ENCODE results near the gene SLC22A13. TPM values are rescaled to one million over a fixed set of nuclear protein-coding genes. Genes with fewer than 3 reads are reported as not detected.

SLC22A13 gene
- polyA plus RNA-seq, 1 donor (not counting 4 experiments of a cell fraction or from before 2014, with no cell fraction given): 0.25 TPM

- Histone ChIP-seq H3K79me2 (ENCODE audit: control insufficient read depth, insufficient read depth, low read length) (peaks cover 50% of the 10 kb centered on the region), H3K9ac (ENCODE audit: control insufficient read depth, extremely low read depth, insufficient read depth, low read length) (no peak overlapping the region), H4K20me1 (ENCODE audit: control insufficient read depth, extremely low read depth, insufficient read depth, low read length) (no peaks in the 10 kb centered on the region), H3K9me3 (ENCODE audit: control insufficient read depth, low read depth, low read length) (no peaks in the 10 kb centered on the region), H3K27me3 (ENCODE audit: control insufficient read depth, extremely low read depth, insufficient read depth, low read length) (no peaks in the 10 kb centered on the region), H3K4me3 (ENCODE audit: control insufficient read depth in 2 of 3, extremely low read depth in 1 of 3, insufficient read depth in 2 of 3, low read depth in 1 of 3, low read length in 3 of 3) (no peak overlapping the region), H2AFZ (ENCODE audit: control insufficient read depth, low read length) (no peak overlapping the region), H3K4me2 (ENCODE audit: control insufficient read depth, extremely low read depth, insufficient read depth, low read depth, low read length) (no peak overlapping the region), H3K27ac (ENCODE audit: control insufficient read depth, insufficient read depth, low read length) (no peak overlapping the region), H3K9me1 (ENCODE audit: control insufficient read depth, extremely low read depth, insufficient read depth, low read length) (no peaks in the 10 kb centered on the region), H3K4me1 (ENCODE audit: control insufficient read depth, extremely low read depth, insufficient read depth, low read length) (peaks cover 10% of the 10 kb centered on the region), H3K36me3 (ENCODE audit: control insufficient read depth in 2 of 2, extremely low read depth in 1 of 2, insufficient read depth in 2 of 2, low read length in 2 of 2) (peaks cover 10 to 18% of the 10 kb centered on the region in 2 experiments)
- dilution Hi-C loops (cut with MboI; ENCODE audit: extremely low pct_ligation_motif_present, low sequenced_read_pairs): no loop called here
- TF ChIP-seq EZH2 (IDR thresholded peaks at IDR 0.05; ENCODE audit: low read length) (no peak), CTCF (optimal IDR thresholded peaks at IDR 0.05 in 1 of 3, IDR thresholded peaks at IDR 0.05 in 1 of 3, conservative IDR thresholded peaks at IDR 0.05 in 1 of 3; ENCODE audit: extremely low read depth in 1 of 3, insufficient read depth in 2 of 3, low read length in 3 of 3) (no peak)
- FAIRE-seq: no peak
- no peak for DNase-seq (ENCODE audit: low read depth, low spot score)
These were observed 44.6 kb upstream of the SLC22A13 start for GRCh38 chr3:38221005-38221404.

- H2AFZ ChIP-seq (ENCODE audit: control insufficient read depth, low read length): no peak overlapping the region
- H3K9ac ChIP-seq (ENCODE audit: control insufficient read depth, extremely low read depth, insufficient read depth, low read length): no peak overlapping the region
- DNase-seq (ENCODE audit: low read depth, low spot score) (no peak), FAIRE-seq (no peak)
- TF ChIP-seq CTCF (optimal IDR thresholded peaks at IDR 0.05 in 1 of 3, IDR thresholded peaks at IDR 0.05 in 1 of 3, conservative IDR thresholded peaks at IDR 0.05 in 1 of 3; ENCODE audit: extremely low read depth in 1 of 3, insufficient read depth in 2 of 3, low read length in 3 of 3): no peak
- TF ChIP-seq EZH2 (IDR thresholded peaks at IDR 0.05; ENCODE audit: low read length): no peak
- H3K4me2 ChIP-seq (ENCODE audit: control insufficient read depth, extremely low read depth, insufficient read depth, low read depth, low read length): no peak overlapping the region
- no peaks in the 10 kb centered on the region for H4K20me1 ChIP-seq (ENCODE audit: control insufficient read depth, extremely low read depth, insufficient read depth, low read length)
- H3K4me1 ChIP-seq (ENCODE audit: control insufficient read depth, extremely low read depth, insufficient read depth, low read length): peaks cover 19% of the 10 kb centered on the region
- no peak overlapping the region for H3K4me3 ChIP-seq (ENCODE audit: control insufficient read depth in 2 of 3, extremely low read depth in 1 of 3, insufficient read depth in 2 of 3, low read depth in 1 of 3, low read length in 3 of 3)
- peaks cover 42% of the 10 kb centered on the region for H3K79me2 ChIP-seq (ENCODE audit: control insufficient read depth, insufficient read depth, low read length)
- no peaks in the 10 kb centered on the region for H3K27me3 ChIP-seq (ENCODE audit: control insufficient read depth, extremely low read depth, insufficient read depth, low read length)
- peaks cover 11 to 18% of the 10 kb centered on the region in 2 experiments for H3K36me3 ChIP-seq (ENCODE audit: control insufficient read depth in 2 of 2, extremely low read depth in 1 of 2, insufficient read depth in 2 of 2, low read length in 2 of 2)
- dilution Hi-C loops (cut with MboI; ENCODE audit: extremely low pct_ligation_motif_present, low sequenced_read_pairs): no loop called here
- H3K9me1 ChIP-seq (ENCODE audit: control insufficient read depth, extremely low read depth, insufficient read depth, low read length): no peaks in the 10 kb centered on the region
- H3K27ac ChIP-seq (ENCODE audit: control insufficient read depth, insufficient read depth, low read length): no peak overlapping the region
- no peaks in the 10 kb centered on the region for H3K9me3 ChIP-seq (ENCODE audit: control insufficient read depth, low read depth, low read length)
These were observed 43.5 kb upstream of the SLC22A13 start for GRCh38 chr3:38222032-38222634.

Measured in keratinocyte (primary cell).